ENCODE measurements around the gene TPCN2.
A peak's percentile ranks its signal among the peaks of the same experiment; 100 is the strongest.

The TPCN2 gene

DNA sequence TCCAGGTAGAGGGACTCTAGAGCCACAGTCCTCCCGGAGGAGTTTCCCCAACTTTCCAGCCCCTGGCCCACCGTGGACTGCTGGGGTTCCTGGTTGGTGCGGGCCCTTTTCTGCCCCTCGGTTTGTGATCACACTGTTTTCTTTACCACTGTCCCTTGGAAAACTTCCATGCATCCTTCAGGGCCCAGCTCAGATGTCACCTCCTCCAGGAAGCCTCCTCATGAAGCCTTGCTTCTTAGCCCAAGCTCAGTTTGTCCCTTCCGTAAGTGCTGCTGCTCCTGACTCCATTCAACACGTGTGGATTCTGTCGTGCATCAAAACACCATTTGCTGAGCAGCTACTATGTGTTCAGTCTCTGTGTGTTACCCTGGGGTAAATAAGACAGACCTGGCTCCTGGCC is 15.9 kb upstream of the TPCN2 start:
- no peak overlapping the region for H2BK5ac ChIP-seq (ENCODE audit: low read depth, low read length, poor library complexity, severe bottlenecking)
- no peak overlapping the region for H2BK15ac ChIP-seq (ENCODE audit: low read depth, poor library complexity, severe bottlenecking)
- H3K18ac ChIP-seq (ENCODE audit: low read depth in 1 of 2, low read length in 2 of 2): no peak overlapping the region
- no peak for DNase-seq
- no peak overlapping the region for H4K8ac ChIP-seq (ENCODE audit: low read length)
- H3K4ac ChIP-seq (ENCODE audit: low read depth in 1 of 2, low read length in 2 of 2): no peak overlapping the region
- no peak overlapping the region for H2BK12ac ChIP-seq (ENCODE audit: low read length in 2 of 2)
- no peak overlapping the region for H2AFZ ChIP-seq (ENCODE audit: low read depth, low read length)
- no peak overlapping the region for H3K4me2 ChIP-seq (ENCODE audit: low read length, poor library complexity, severe bottlenecking)
- H3K27ac ChIP-seq (ENCODE audit: low read length, poor library complexity, severe bottlenecking): no peak overlapping the region
- H3K23ac ChIP-seq (ENCODE audit: low read length in 2 of 2): no peak overlapping the region
- H2AK5ac ChIP-seq (ENCODE audit: low read length, severe bottlenecking): no peak overlapping the region
- 81% methylated on average over 7 of the region's 7 CpGs for WGBS
- no peak overlapping the region for H2BK120ac ChIP-seq (ENCODE audit: low read depth, low read length)
- peaks cover 14% of the 10 kb centered on the region for H3K4me1 ChIP-seq (ENCODE audit: control insufficient read depth, insufficient read depth, low read depth, low read length)
- H3K79me1 ChIP-seq (replicated peaks; ENCODE audit: low read length, poor library complexity, severe bottlenecking): no peaks in the 10 kb centered on the region
- H3K14ac ChIP-seq (ENCODE audit: low read length in 2 of 2): no peak overlapping the region
- H3K36me3 ChIP-seq (ENCODE audit: control insufficient read depth in 1 of 2, insufficient read depth in 2 of 2, low read depth in 1 of 2, low read length in 2 of 2): no peaks in the 10 kb centered on the region
- peaks cover 0 to 13% of the 10 kb centered on the region in 2 experiments for H3K27me3 ChIP-seq (ENCODE audit: control insufficient read depth in 1 of 2, insufficient read depth in 1 of 2, low read length in 2 of 2)
- no peak overlapping the region for H4K91ac ChIP-seq (ENCODE audit: low read length)
- H3K9ac ChIP-seq (ENCODE audit: low read length): no peak overlapping the region
- H3K4me3 ChIP-seq (ENCODE audit: insufficient read depth in 1 of 2, low read depth in 1 of 2, low read length in 2 of 2): no peak overlapping the region
- H3K9me3 ChIP-seq (ENCODE audit: control insufficient read depth, low read length): no peaks in the 10 kb centered on the region

DNA sequence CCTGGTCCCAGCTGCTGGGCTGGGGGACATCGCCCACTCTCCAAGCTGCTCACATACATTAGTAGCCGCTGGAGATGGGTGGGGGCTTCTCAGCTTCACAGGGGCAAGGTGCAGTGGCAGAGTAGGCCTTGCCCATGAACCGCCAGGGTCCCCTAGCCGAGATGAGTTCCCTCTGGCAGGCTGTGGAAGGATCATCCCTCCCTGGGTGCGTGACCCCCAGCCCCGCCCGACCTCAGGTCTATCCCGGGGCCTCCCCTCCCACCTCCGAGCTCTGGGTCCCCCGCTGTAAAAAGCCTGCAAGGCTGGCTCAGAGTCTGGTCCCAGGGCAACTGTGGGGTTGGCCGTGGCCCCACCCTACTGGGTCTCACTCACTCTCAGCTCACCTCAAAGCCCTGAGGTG is 15.3 kb upstream of the TPCN2 start:
- no peak overlapping the region for H3K23ac ChIP-seq (ENCODE audit: low read length in 2 of 2)
- no peak overlapping the region for H2AFZ ChIP-seq (ENCODE audit: low read depth, low read length)
- H3K27ac ChIP-seq (ENCODE audit: low read length, poor library complexity, severe bottlenecking): no peak overlapping the region
- no peak overlapping the region for H2BK12ac ChIP-seq (ENCODE audit: low read length in 2 of 2)
- no peaks in the 10 kb centered on the region for H3K36me3 ChIP-seq (ENCODE audit: control insufficient read depth in 1 of 2, insufficient read depth in 2 of 2, low read depth in 1 of 2, low read length in 2 of 2)
- no peak overlapping the region for H3K4me3 ChIP-seq (ENCODE audit: insufficient read depth in 1 of 2, low read depth in 1 of 2, low read length in 2 of 2)
- no peak overlapping the region for H4K8ac ChIP-seq (ENCODE audit: low read length)
- H2AK5ac ChIP-seq (ENCODE audit: low read length, severe bottlenecking): no peak overlapping the region
- H3K27me3 ChIP-seq (ENCODE audit: control insufficient read depth in 1 of 2, insufficient read depth in 1 of 2, low read length in 2 of 2): peaks cover 0 to 13% of the 10 kb centered on the region in 2 experiments
- no peaks in the 10 kb centered on the region for H3K79me1 ChIP-seq (replicated peaks; ENCODE audit: low read length, poor library complexity, severe bottlenecking)
- no peak overlapping the region for H2BK15ac ChIP-seq (ENCODE audit: low read depth, poor library complexity, severe bottlenecking)
- H3K4me2 ChIP-seq (ENCODE audit: low read length, poor library complexity, severe bottlenecking): no peak overlapping the region
- peaks cover 14% of the 10 kb centered on the region for H3K4me1 ChIP-seq (ENCODE audit: control insufficient read depth, insufficient read depth, low read depth, low read length)
- H3K9ac ChIP-seq (ENCODE audit: low read length): no peak overlapping the region
- H3K14ac ChIP-seq (ENCODE audit: low read length in 2 of 2): peak overlapping the region in 1 of 2 experiments; percentile 19
- H4K91ac ChIP-seq (ENCODE audit: low read length): no peak overlapping the region
- H2BK120ac ChIP-seq (ENCODE audit: low read depth, low read length): no peak overlapping the region
- WGBS: 93% methylated on average over 11 of the region's 11 CpGs
- no peak overlapping the region for H3K18ac ChIP-seq (ENCODE audit: low read depth in 1 of 2, low read length in 2 of 2)
- H3K4ac ChIP-seq (ENCODE audit: low read depth in 1 of 2, low read length in 2 of 2): no peak overlapping the region
- DNase-seq: no peak
- no peak overlapping the region for H2BK5ac ChIP-seq (ENCODE audit: low read depth, low read length, poor library complexity, severe bottlenecking)
- no peaks in the 10 kb centered on the region for H3K9me3 ChIP-seq (ENCODE audit: control insufficient read depth, low read length)

DNA sequence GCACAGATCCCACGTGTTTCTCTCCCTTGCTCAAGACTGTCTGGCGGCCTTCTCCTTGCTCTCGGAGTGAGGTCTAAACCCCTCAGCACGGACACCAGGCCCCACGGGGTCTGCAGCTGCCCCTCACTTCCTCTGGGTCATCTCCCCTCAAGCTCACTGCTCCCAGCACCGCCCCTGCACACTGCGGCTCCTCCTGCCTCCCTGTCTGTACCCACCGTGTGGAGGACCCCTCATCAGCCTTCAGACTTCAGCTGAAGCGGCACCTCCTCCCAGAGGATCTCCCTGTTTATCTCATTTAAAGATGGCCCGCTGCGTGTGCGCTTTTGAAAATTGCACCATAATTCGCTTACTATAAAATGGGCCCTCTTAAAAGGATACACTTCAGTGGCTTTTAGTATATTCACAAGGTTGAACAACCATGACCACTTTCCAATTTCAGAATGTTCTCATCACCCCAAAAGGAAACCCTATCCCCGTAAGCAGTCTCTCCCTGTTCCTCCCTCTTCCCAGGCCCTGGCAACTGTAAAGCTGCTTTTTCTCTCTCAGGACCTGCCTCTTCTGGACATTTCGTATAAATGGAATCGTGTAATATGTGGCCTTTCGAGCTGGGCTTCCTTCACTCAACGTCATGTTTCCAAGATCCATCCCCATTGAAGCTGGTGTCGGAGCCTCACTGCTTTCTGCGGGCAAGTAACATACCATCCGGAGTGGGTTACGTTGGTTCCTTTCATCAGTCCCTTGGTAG is 14.4 kb upstream of the TPCN2 start:
- no peak overlapping the region for H3K9ac ChIP-seq (ENCODE audit: low read length)
- DNase-seq: no peak
- WGBS: 88% methylated on average over 20 of the region's 22 CpGs

DNA sequence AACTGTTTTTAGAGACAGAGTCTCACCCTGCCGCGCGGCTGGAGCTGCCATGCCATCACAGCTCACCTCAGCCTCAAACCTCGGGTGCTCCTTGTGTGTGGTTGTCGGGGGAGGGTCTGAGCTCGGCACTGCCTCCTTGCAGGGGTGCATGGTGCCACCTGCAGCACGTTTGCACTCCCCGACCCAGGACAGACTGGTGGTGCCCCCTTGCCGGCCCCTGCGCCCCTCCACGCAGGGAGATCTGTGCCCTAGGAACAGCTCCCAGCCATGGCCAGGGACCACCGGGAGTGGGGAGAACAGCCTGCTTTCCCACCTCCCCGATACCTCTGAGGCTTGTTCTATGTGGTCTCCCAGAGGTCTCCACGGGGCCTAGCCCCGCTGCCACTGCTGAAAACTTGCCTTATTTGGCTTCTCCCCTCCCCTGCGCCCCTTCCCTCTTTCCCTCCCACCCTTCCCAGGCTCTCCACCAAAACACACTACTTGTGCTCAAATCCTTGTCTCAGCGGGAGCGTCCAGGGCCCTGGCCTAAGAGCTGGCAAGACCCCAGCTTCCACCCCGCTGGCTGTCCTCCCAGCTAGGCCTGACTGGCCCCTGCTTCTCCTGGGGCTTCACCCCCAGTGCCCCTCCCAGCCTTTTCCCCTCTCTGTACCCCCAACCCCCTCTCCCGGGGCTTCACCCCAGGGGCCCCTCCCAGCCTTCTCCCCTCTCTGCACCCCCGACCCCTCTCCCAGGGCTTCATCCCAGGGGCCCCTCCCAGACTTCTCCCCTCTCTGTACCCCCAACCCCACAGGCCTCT is 13.4 kb upstream of the TPCN2 start:
- Histone ChIP-seq H3K36me3 (ENCODE audit: control insufficient read depth in 1 of 2, insufficient read depth in 2 of 2, low read depth in 1 of 2, low read length in 2 of 2) (no peaks in the 10 kb centered on the region), H3K79me1 (replicated peaks; ENCODE audit: low read length, poor library complexity, severe bottlenecking) (no peaks in the 10 kb centered on the region), H3K23ac (ENCODE audit: low read length in 2 of 2) (no peak overlapping the region), H3K18ac (ENCODE audit: low read depth in 1 of 2, low read length in 2 of 2) (no peak overlapping the region), H3K27me3 (ENCODE audit: control insufficient read depth in 1 of 2, insufficient read depth in 1 of 2, low read length in 2 of 2) (peaks cover 0 to 13% of the 10 kb centered on the region in 2 experiments), H2BK12ac (ENCODE audit: low read length in 2 of 2) (no peak overlapping the region), H2AFZ (ENCODE audit: low read depth, low read length) (no peak overlapping the region), H4K8ac (ENCODE audit: low read length) (no peak overlapping the region), H3K4me1 (ENCODE audit: control insufficient read depth, insufficient read depth, low read depth, low read length) (peaks cover 18% of the 10 kb centered on the region), H3K27ac (ENCODE audit: low read length, poor library complexity, severe bottlenecking) (no peak overlapping the region), H3K4ac (ENCODE audit: low read depth in 1 of 2, low read length in 2 of 2) (no peak overlapping the region), H3K9ac (ENCODE audit: low read length) (peak overlapping the region; percentile 9), H3K4me3 (ENCODE audit: insufficient read depth in 1 of 2, low read depth in 1 of 2, low read length in 2 of 2) (no peak overlapping the region), H4K91ac (ENCODE audit: low read length) (no peak overlapping the region), H3K4me2 (ENCODE audit: low read length, poor library complexity, severe bottlenecking) (no peak overlapping the region), H2AK5ac (ENCODE audit: low read length, severe bottlenecking) (no peak overlapping the region), H3K9me3 (ENCODE audit: control insufficient read depth, low read length) (no peaks in the 10 kb centered on the region), H2BK15ac (ENCODE audit: low read depth, poor library complexity, severe bottlenecking) (no peak overlapping the region), H3K14ac (ENCODE audit: low read length in 2 of 2) (no peak overlapping the region), H2BK5ac (ENCODE audit: low read depth, low read length, poor library complexity, severe bottlenecking) (no peak overlapping the region), H2BK120ac (ENCODE audit: low read depth, low read length) (no peak overlapping the region)
- no peak for DNase-seq
- WGBS: 84% methylated on average over 21 of the region's 21 CpGs

More for the DNA sequence above, 14.4 kb upstream of the TPCN2 start:
- Histone ChIP-seq H3K23ac (ENCODE audit: low read length in 2 of 2) (no peak overlapping the region), H3K36me3 (ENCODE audit: control insufficient read depth in 1 of 2, insufficient read depth in 2 of 2, low read depth in 1 of 2, low read length in 2 of 2) (no peaks in the 10 kb centered on the region), H3K4me1 (ENCODE audit: control insufficient read depth, insufficient read depth, low read depth, low read length) (peaks cover 14% of the 10 kb centered on the region), H4K91ac (ENCODE audit: low read length) (no peak overlapping the region), H3K4ac (ENCODE audit: low read depth in 1 of 2, low read length in 2 of 2) (no peak overlapping the region), H4K8ac (ENCODE audit: low read length) (no peak overlapping the region), H3K14ac (ENCODE audit: low read length in 2 of 2) (no peak overlapping the region), H2BK12ac (ENCODE audit: low read length in 2 of 2) (no peak overlapping the region), H3K18ac (ENCODE audit: low read depth in 1 of 2, low read length in 2 of 2) (no peak overlapping the region), H3K4me2 (ENCODE audit: low read length, poor library complexity, severe bottlenecking) (no peak overlapping the region), H3K9me3 (ENCODE audit: control insufficient read depth, low read length) (no peaks in the 10 kb centered on the region), H3K27ac (ENCODE audit: low read length, poor library complexity, severe bottlenecking) (no peak overlapping the region), H2BK15ac (ENCODE audit: low read depth, poor library complexity, severe bottlenecking) (no peak overlapping the region), H2AFZ (ENCODE audit: low read depth, low read length) (no peak overlapping the region), H2BK5ac (ENCODE audit: low read depth, low read length, poor library complexity, severe bottlenecking) (no peak overlapping the region), H2AK5ac (ENCODE audit: low read length, severe bottlenecking) (no peak overlapping the region), H3K79me1 (replicated peaks; ENCODE audit: low read length, poor library complexity, severe bottlenecking) (no peaks in the 10 kb centered on the region), H2BK120ac (ENCODE audit: low read depth, low read length) (no peak overlapping the region), H3K27me3 (ENCODE audit: control insufficient read depth in 1 of 2, insufficient read depth in 1 of 2, low read length in 2 of 2) (peaks cover 0 to 13% of the 10 kb centered on the region in 2 experiments), H3K4me3 (ENCODE audit: insufficient read depth in 1 of 2, low read depth in 1 of 2, low read length in 2 of 2) (no peak overlapping the region)
